ENCODE results near the gene NDUFA8. TPM values are rescaled to one million over a fixed set of nuclear protein-coding genes. Genes with fewer than 3 reads are reported as not detected.

The NDUFA8 gene
- total RNA-seq, 1 donor from 2014 or later: 11.6 TPM

DNA sequence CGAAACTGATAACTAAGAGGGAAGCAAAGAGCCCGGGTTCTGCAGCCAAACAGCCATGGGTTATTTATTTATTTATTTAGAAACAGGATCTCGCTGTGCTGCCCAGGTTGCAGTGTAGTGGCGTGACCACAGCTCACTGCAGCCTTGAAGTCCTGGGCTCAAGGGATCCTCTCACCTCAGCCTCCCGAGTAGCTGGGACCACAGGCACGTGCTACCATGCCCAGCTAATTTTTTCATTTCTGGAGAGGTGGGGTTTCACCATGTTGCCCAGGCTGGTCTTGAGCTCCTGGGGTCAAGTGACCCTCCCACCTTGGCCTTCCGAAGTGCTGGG lies 24.1 kb downstream of the NDUFA8 start:
- no peak for DNase-seq (ENCODE audit: low spot score)

DNA sequence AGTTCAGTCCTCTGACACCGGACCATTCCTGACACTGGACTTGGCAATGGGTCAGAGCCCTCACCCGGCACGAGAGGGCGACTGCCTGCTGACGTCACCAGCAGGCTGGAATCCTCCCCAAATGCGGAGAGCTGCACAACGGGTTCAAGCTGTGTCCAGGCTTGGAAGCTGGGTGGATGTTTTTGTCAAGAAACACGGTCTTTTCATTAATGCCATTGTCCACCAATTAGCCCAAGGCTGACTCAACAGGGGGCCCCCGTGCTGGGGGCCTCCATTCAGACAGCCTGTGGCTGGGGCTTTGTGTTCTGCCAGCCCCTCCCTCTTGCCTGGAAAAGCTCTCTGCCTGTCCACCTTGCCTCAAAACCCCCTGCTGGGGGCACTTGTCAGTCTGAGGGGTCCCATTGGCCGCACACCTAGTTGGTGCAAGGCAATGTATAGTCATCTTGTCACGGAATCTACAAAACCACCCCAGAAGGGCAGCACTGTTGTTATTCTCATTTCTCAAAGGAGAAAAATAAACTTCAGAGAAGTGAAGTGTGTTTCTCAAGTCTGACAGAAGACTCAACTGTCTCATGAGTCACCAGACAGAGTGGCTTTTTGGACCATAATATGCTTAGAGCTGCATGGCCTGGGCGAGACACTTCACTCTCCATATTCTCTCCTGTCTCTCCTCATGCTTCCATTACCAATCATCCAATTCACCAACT lies 24.6 kb downstream of the NDUFA8 start:
- DNase-seq (ENCODE audit: low spot score): no peak

DNA sequence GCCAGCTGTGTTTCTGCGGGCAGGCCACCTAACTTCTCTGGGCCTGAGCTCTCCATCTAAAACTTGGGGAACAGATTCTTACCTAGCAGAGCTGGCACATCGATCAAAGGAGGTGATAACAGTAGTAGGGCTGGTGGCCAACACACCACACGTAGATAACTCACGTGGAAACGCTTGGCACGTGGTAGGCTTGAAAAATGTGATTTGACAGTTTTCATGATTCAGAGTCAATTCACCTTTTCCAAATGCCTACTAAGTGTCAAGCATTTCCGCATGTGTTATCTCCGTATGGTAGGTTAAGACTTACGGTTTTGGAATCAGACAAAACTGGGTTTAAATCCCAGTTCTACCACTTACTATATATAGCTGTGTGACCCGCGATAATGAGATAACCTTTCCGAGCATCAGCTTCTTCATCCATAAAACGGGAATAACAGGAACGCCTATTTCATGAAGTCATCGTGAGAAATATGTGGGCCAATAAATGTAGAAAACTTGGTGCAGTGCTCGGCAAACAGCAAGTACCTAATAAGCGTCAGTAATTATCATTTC lies 25.5 kb downstream of the NDUFA8 start:
- DNase-seq (ENCODE audit: low spot score): no peak

DNA sequence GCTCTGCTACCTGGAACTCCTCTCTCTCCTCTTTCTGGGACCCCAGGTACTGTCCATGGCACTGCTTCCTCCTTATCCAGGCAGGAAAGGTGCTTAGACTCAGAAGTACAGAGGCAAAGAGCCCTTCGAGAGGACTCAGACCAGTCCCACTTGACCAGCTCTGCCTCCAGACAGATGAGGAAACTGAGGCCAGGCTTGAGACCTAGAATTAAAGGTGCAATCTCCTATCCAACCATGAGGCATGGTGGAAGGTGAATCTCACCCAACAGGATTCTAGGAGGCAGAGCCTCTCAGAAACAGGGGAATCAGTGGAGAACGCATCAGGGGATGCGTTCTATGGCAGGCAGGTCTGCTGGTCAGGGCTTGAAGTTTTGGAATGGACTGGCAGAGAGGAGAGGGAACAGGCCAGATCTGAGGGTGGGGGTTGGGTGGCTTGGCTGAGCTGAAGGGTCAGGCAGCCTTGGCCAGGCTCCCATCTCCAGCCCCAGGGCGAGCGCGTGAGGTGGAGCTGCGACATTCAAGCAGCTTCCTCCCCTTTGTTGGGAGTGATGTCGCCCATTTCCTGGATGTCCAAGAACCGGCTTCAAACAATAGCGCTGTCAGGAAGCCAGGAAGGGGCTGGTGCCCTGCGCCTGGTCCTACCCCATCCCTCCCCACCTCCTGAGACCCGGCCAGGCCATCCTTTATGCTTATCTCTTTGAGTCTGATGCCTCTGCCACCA lies 26.2 kb downstream of the NDUFA8 start:
- DNase-seq (ENCODE audit: low spot score): no peak

DNA sequence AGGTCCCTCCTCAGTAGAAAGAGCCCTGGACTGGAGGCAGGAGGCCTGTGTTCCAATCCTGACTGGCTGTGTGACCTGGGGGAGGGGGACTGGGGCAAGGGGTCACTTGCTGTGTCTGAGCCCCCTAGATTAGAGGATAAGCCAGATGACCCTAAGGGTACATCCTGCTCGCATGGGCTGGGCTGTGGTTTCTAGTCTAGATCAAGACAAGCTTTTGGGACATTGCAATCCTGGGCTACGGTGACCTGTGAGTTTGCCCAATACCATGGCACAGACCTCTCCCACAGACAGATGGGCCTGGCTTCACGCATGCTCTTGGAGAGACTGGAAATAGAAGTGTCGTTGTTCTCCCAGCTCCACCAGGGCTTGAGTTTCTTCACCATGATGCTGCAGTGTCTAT lies 27.0 kb downstream of the NDUFA8 start:
- no peak for DNase-seq (ENCODE audit: low spot score)

DNA sequence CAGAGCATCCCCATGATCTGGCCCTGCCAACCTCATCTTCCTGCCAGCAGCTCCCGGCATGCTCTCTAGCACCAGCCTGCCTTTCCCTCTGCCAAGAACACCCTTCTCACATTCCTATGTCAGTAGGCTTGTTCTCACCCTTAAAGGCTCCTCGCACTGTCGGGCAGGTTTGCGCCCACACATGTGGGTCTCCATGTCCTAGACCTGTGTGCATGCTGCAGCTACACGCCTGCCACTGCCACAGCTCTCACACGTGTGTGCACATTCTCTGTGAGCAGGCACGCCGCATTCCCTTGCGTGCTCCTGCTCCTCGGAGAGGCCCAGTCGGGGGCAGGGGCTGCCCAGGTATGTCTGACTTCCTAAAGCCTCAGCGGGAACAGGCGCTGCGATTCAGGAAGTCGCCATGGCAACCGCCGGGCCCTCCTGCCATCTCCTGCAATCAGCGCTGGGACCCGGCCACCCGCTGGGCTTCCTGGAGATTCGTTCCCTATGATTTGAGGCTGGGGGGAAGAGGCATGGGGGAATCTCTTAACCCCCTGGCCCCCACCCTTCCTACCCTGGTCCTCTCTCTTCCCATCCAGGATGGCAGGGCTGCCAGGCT lies 28.1 kb downstream of the NDUFA8 start:
- DNase-seq (ENCODE audit: low spot score): peak; percentile 19

DNA sequence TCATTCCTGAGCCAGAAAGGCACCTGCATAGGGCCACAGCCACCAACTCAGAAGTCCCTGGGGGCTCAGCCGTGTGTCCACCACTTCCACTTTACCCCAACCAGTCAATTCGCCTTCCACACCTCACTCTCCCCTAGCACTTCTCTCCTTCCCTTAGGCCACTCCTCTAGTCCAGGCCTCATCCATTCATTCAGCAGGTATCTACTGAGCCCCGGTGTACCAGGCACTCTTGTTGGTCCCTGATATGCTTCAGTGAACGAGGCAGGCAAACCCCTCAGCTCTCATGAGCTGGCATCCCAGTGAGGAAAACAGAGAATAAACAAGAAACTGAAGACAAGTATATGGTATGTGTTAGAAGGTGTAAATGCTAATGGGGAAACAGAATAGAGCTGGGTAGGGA lies 28.7 kb downstream of the NDUFA8 start:
- no peak for DNase-seq (ENCODE audit: low spot score)

DNA sequence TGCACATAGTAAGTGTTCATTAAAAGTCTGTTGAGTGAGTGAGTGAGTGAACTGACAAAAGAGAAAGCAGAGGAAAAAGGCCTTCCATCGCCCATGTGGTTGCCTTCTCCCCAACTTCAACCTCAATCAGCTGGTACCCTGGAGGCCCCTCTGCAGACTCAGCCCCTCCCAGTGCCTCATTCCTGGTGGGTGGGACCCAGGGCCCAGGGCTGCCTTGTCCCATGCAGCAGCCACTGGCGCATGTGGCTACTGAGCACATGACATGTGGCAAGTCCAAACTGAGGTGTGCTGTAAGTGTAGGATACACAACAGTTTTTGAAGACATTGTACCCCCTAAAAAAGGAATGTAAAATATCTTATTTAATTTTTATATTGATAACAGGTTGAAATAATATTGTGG lies 29.6 kb downstream of the NDUFA8 start:
- DNase-seq (ENCODE audit: low spot score): no peak

DNA sequence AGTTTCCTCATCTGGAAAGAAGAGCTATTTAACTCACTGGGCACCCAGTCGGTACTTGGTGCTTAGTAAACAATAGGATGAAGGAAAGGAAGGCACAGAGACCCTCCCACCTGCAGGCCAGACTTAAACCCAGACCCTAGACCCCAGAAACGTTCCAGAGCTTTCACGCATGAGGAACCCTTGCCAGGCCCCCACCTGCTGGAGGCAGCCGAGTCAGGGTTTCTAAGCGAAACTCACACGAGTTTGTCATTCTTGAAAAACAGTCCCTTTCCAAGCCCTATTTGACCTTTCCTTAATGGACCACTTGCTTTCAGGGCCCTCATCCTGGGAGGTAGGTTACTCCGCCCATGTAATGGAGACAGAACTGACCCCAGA lies 30.6 kb downstream of the NDUFA8 start:
- DNase-seq (ENCODE audit: low spot score): no peak

DNA sequence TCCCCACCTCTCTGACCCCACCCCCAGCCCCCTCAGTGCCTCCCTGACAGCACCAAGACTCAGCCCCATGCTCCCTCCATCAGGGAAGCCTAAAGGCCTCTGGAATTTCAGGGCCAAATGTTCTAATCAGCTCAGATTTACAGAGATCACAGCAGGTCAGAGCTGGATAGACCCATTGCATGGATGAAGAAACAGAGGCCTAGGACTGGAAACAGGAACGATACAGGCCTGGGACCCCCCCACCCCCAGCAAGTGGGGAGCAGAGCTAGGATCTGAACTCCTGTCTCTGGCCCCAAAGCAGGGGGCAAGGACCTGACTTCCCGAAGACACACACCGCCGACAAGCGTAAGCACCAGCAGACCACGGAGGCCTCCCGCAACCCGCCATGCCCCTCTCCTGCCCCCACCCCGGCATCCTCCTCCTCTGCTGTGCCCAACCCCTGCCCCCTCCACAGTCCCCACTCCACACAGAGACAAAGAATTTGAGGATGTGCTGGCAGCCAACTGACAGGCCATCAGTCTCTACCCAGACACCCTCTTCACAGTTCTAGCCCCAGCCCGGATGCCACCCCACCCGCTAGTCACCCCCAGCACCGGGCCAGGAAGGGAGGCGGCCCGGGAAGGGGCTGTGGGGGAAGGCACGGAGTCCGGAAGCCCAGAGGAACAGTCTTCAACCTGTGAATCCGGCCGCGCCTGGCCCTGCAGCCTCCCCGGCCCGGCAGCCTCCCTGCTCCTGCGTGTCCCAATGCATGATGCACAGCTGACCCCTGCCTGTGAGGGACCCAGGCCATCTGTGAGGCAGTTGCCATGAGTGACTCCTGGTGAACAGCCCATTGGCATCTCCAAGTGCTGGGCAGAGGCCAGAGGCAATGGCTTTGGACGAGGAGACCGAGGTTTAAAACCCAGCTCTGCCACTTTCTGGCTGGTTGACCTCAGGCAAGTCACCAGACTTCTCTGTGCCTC lies 31.3 kb downstream of the NDUFA8 start:
- no peak for DNase-seq (ENCODE audit: low spot score)

DNA sequence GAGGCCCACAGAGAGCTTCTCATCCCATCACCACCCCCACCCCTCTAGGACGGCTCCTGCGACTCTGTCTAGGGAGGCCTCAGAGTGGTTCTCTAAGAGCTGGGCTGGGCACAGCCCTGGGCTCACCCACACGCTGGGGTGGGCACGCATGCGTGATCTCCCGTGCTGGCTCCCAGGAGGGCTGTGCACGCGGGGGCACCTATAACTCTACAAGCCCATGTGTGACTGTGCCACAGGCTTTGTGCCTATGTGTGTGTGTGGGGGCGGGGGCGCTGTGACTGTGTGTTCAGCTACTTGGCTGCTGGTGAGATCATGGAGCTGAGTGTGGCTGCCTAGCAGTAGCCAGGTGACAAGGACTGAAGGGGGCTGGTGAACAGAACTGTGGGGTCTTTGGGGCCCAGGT lies 32.2 kb downstream of the NDUFA8 start:
- no peak for DNase-seq (ENCODE audit: low spot score)

DNA sequence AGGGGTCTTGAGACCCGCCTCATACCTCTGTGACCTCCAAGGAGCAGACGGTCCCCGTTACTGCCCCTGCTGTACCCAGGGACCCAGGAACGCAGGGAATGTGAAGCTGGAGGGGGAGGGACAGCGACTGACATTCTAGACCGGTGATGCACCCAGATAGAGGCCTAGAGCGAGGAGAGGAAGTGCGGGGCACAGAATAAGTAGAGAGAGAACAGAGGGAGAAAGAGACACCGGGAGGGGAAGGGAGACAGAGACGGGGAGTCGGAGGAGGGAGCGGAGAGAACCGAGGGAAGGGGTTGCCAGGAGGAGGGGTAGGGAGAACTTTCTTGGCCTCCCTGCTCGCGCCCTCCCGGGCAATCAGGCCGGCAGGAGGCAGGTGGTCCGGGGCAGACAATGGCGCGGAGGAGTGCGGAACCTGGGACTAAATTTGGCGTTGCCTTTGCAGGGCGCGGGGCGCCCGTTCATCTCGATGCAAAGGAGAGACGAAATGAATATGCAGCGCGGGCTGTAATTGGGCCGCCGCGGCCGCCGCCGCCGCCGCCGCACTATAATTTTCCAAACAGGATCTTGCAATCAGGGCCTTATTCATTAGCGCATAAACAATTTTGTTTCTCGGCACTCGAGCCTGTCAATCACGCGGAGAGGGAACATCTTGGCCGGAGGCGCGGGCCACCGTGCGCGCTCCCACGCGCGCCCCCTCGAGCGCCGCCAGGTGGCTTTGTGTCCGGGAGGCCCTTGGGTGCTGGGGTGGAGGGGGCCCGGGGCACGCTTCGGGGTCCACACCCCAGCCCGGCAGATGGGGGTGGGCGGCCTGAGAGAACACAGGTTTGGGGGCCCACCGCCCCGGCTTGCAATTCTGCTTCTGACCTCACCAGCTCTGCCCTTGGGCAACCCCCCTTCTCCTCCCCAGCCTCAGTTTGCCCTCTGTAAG lies 33.0 kb downstream of the NDUFA8 start:
- DNase-seq (ENCODE audit: low spot score): peak; percentile 29

DNA sequence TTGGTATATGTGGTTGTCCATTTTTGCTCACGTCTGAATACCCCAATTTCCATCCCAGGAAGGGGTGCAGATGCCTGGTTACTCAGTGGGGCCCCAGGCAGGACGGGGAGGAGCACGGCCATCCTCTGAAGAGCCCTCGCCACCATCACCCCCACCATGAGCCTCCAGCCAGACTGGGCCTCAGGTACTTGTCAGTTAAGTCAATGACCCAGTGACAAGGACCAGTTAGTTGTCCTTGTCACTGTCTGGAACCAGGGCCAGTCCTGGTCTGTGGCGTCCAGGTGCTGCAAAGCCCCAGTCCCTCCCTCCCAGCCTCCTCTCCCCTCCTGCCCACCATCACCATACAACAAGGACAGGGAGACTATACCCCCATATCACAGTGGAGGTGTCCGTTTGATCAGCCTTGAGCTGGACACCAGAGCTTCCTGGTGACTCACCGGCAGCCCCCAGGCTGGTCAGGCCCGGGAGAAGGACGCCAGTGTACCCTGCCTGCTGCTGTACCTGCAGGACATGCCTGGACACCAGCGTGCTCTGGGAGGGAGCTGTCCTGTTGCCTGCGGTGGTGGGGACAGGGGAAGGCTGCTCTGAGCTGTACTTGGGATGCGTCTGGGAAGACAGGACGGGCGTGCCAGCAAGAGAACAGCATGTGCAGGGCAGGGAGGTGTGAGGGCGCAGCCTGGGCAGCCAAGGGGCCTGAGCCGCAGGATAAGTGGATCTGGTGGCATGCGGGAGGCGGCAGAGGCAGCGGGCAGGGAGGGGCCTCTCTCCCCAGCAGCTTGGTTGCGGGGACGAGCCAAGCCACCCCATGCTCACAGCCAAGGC lies 33.9 kb downstream of the NDUFA8 start:
- DNase-seq (ENCODE audit: low spot score): no peak

DNA sequence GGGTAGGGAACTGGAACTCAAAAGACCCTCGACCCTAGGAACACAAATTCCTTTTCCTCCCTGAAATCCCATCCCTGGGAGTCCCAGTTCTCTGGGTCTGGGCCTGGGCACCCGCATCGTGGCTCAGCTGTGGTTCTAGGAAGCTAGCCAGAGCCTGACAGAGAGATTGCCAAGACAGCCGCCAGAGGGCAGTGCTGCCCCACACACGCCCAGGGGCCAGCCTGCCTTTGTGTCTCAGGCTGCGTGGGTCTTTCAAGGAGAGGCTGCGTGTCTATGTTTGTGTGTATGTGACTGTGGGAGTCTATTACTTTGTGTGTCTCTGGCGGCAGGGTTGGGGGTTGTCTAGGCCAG lies 34.4 kb downstream of the NDUFA8 start:
- peak; percentile 74 for DNase-seq (ENCODE audit: low spot score)

DNA sequence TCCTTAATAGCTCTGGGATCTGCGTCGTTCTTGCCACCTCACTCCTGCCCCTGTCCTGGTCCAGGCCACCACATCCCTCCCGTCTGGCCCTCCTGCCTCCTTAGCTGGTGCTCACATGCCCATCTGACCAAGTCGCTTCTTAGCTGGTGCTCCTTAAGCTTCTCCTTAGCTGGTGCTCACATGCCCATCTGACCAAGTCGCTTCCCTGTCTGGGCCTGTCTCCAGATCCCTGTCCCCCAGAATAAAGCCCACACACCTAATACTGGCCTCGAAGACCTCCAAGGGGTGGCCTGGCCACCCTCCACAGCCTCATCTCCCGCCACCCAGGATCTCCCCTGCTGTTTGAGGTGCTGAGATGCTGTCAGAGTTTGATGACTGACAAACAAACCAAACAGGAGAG lies 35.1 kb downstream of the NDUFA8 start:
- no peak for DNase-seq (ENCODE audit: low spot score)

DNA sequence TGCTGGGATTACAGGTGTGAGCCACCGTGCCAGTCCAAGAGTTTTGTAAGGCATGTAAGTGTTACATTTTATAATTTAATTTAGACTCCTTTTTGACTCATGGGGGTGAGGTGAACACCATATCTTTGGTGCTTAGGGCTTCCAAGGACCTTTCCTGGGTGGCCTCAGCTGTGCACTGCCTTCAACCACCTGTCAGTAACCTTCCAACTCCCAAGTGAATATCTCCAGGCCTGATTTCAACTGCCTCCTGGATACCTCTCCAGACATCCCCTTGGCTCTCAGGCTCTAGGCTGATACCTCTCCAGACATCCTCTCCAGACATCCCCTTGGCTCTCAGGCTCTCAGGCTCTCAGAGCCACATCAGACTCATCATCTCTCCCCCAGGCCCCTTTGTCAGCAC lies 35.5 kb downstream of the NDUFA8 start:
- DNase-seq (ENCODE audit: low spot score): no peak

DNA sequence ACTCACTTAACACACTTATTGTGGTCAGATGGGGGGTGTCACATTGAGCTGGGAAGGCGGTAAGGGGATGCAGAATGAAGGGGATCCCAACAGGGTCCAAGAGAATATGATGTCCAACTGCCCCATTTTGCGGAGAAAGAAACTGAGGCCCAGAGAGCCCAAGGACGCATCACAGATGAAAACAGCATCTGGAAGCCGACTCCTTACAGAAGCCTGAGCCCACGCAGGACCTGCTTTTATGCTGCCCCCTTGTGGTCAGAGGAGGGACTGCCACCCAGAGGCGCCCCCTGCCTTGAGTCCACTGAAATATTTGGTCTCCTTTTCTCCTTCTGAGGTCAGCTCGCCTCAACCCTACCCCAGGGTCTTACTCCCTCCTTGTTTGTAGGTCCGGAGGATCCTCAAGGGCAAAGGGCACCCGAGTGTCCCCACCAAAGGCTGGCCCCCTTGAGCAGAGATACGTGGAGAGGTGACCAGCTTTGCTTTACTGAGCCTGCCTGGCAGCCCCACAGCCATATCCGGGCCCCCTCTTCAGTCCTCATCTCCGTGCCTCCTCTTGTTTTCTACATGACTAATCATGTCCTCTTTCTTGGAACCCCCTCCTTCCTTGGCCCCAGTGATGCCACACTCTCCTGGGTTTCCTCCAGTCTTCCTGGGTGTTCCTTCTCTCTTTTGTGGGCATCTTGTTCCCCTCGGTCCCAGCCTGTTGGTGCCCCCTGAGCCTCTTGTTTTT lies 36.5 kb downstream of the NDUFA8 start:
- DNase-seq (ENCODE audit: low spot score): peak; percentile 54

DNA sequence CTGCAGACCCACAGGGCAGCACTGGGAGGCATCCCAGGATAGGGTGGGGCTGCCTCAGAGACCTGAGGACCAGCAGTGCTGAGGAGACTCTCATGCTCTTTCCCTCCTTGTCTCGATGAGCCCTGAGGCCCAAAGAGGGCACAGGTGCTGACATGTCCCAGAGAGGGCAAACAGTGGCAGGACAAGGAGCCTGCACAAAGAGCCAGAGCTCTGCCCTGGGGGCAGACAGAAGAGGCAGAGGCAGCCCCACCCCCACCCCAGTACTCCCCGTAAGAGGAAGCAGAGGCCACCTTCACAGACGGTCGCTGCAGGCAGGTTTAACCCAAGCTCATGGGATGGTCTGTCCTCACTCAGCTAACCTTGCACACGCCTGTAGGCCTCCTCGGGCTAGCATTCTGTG lies 37.1 kb downstream of the NDUFA8 start:
- DNase-seq (ENCODE audit: low spot score): no peak

DNA sequence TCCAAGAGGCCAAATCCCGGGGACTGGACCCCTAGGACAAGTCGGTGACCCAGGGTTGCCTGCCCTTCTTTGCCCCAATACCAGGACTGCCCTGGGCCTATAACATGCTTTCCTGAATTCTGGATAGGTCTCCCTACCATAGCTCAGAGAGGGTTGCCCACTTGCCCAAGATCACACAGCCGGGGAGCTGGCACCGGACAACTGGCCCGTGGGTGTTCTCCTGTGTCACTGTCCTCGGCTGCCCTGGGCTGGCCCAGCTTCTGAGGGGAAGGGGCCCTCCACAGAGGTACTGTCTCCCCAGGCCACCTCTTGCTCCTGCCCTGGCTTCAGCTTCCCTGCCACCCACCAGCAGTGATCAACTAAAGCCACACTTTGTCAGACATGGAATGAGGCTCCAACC lies 37.6 kb downstream of the NDUFA8 start:
- DNase-seq (ENCODE audit: low spot score): no peak
